Measurements from ENCODE around the gene NEK6. TPM values are rescaled to one million over a fixed set of nuclear protein-coding genes. Genes with fewer than 3 reads are reported as not detected.

The NEK6 gene
- total RNA-seq, 1 experiment from 2014 or later = 57.9 TPM

- no peak for TF ChIP-seq CTCF (conservative IDR thresholded peaks at IDR 0.05)
- TF ChIP-seq EZH2 (IDR thresholded peaks at IDR 0.05; ENCODE audit: low read depth) = no peak
- no peak for DNase-seq
Measured at GRCh38 chr9:124359855-124360678, 102.3 kb downstream of the NEK6 start.

GRCh38 chr9:124361128-124361527 lies 103.4 kb downstream of the NEK6 start:
- no peaks in the 10 kb centered on the region for H3K9me3 ChIP-seq (ENCODE audit: insufficient read depth, low read depth)
- peaks cover 87% of the 10 kb centered on the region for H3K79me2 ChIP-seq (ENCODE audit: low read depth)

More at GRCh38 chr9:124359855-124360678, 102.3 kb downstream of the NEK6 start:
- ChIA-PET POLR2A (ENCODE audit: unreplicated experiment) (no interaction called here), CTCF (no interaction called here)
- intact Hi-C loops (cut with micrococcal nuclease; ENCODE audit: unreplicated experiment) = no loop called here
- H2AFZ ChIP-seq = no peak overlapping the region
- H3F3A ChIP-seq (ENCODE audit: insufficient read depth, low read depth) = peaks cover 8% of the 10 kb centered on the region; the same call in 1 of the 2 replicates
- no peak overlapping the region for H3K4me3 ChIP-seq
- H3K79me2 ChIP-seq (ENCODE audit: low read depth) = peaks cover 86% of the 10 kb centered on the region
- H3K27ac ChIP-seq = no peak overlapping the region
- no peaks in the 10 kb centered on the region for H3K4me1 ChIP-seq (replicated peaks; ENCODE audit: insufficient read depth)
- no peak overlapping the region for H3K4me2 ChIP-seq
- no peaks in the 10 kb centered on the region for H3K9me2 ChIP-seq (ENCODE audit: insufficient read depth)
- no peaks in the 10 kb centered on the region for H3K9me3 ChIP-seq (ENCODE audit: insufficient read depth, low read depth)
- no peaks in the 10 kb centered on the region for H3K27me3 ChIP-seq (ENCODE audit: insufficient read depth, low read depth)
- no TSS peak for BruUV-seq (replicated peaks)
- peaks cover 11% of the 10 kb centered on the region; the same call in 1 of the 2 replicates for H3K36me3 ChIP-seq (ENCODE audit: low read depth)
- H4K20me1 ChIP-seq (ENCODE audit: insufficient read depth) = peaks cover 92% of the 10 kb centered on the region

More at GRCh38 chr9:124361128-124361527, 103.4 kb downstream of the NEK6 start:
- Histone ChIP-seq H4K20me1 (ENCODE audit: insufficient read depth) (peaks cover 88% of the 10 kb centered on the region), H3K36me3 (ENCODE audit: low read depth) (peaks cover 11% of the 10 kb centered on the region; the same call in 1 of the 2 replicates), H3K4me3 (no peak overlapping the region), H3K9me2 (ENCODE audit: insufficient read depth) (no peaks in the 10 kb centered on the region), H2AFZ (no peak overlapping the region), H3F3A (ENCODE audit: insufficient read depth, low read depth) (peaks cover 9% of the 10 kb centered on the region; the same call in 1 of the 2 replicates), H3K4me1 (replicated peaks; ENCODE audit: insufficient read depth) (peaks cover 2% of the 10 kb centered on the region), H3K4me2 (no peak overlapping the region), H3K27ac (no peak overlapping the region), H3K27me3 (ENCODE audit: insufficient read depth, low read depth) (no peaks in the 10 kb centered on the region)
- BruUV-seq (replicated peaks) = no TSS peak
- TF ChIP-seq CTCF (conservative IDR thresholded peaks at IDR 0.05) (no peak), EZH2 (IDR thresholded peaks at IDR 0.05; ENCODE audit: low read depth) (no peak)
- ChIA-PET CTCF (no interaction called here), POLR2A (ENCODE audit: unreplicated experiment) (no interaction called here)
- intact Hi-C loops (cut with micrococcal nuclease; ENCODE audit: unreplicated experiment) = no loop called here
- no peak for DNase-seq

Measured in PC-9 (cell line).